Measurements from ENCODE around the gene ADCK1. TPM values are rescaled to one million over a fixed set of nuclear protein-coding genes. Genes with fewer than 3 reads are reported as not detected.

The ADCK1 gene
- 10 to 100 TPM in 1 of 4 donors, 1 to 10 TPM in 3; 5.1 to 10.2 (median 8.0) TPM for polyA plus RNA-seq
- long read RNA-seq, donor 1 = 0 reads
- long read RNA-seq, donor 2, partial matches to known transcripts = 0 of 2 reads
- long read RNA-seq, donor 2, other reads (novel, unspliced or antisense) = 0 of 2 reads
- long read RNA-seq, donor 3, partial matches to known transcripts = 0 of 2 reads
- long read RNA-seq, donor 3, other reads (novel, unspliced or antisense) = 0 of 2 reads
- long read RNA-seq, donor 4 = 0 reads
- long read RNA-seq, donor 5 = 0 reads
- long read RNA-seq, donor 6 = 0 reads
- long read RNA-seq, donor 7 = 0 reads
- long read RNA-seq, donor 8 = 0 reads
- long read RNA-seq, donor 9, partial matches to known transcripts = 0 of 2 reads
- long read RNA-seq, donor 9, other reads (novel, unspliced or antisense) = 0 of 2 reads
- long read RNA-seq, donor 10, partial matches to known transcripts = 0 of 2 reads
- long read RNA-seq, donor 10, other reads (novel, unspliced or antisense) = 0 of 2 reads

- FAIRE-seq (no peak), DNase-seq (peak; percentile 87 to 95)
- Histone ChIP-seq H3K4me1 (ENCODE audit: control insufficient read depth in 3 of 3, insufficient read depth in 2 of 3, low read depth in 1 of 3, low read length in 2 of 3) (no peaks in the 10 kb centered on the region), H3K36me3 (ENCODE audit: control insufficient read depth in 3 of 3, insufficient read depth in 2 of 3, low read depth in 1 of 3, low read length in 3 of 3) (no peaks in the 10 kb centered on the region), H3K27ac (ENCODE audit: low read depth in 1 of 3, low read length in 2 of 3) (peak within 1 kb of the TSS; percentile 42 to 84 (median 62)), H3K27me3 (ENCODE audit: control insufficient read depth in 3 of 3, insufficient read depth in 3 of 3, low read length in 3 of 3) (no peaks in the 10 kb centered on the region), H3K4me3 (ENCODE audit: low read depth in 1 of 3, low read length in 3 of 3) (peak within 1 kb of the TSS; percentile 58 to 81 (median 68)), H3K9me3 (ENCODE audit: control insufficient read depth in 2 of 2, insufficient read depth in 1 of 2, low read depth in 1 of 2, low read length in 1 of 2) (no peaks in the 10 kb centered on the region)
- WGBS, 3 donors = 0 to 1% (median 0%) methylated on average over 56 to 66 of the region's 66 CpGs
Observed at GRCh38 chr14:77799863-77800730, at the start of gene ADCK1. Gene ADCK1 (plus strand): TSS chr14:77800109. CDS start chr14:77818979, 18,870 bp downstream.

- Histone ChIP-seq H3K4me1 (ENCODE audit: control insufficient read depth in 3 of 3, insufficient read depth in 2 of 3, low read depth in 1 of 3, low read length in 2 of 3) (no peaks in the 10 kb centered on the region), H3K27ac (ENCODE audit: low read depth in 1 of 3, low read length in 2 of 3) (no peak overlapping the region), H3K4me3 (ENCODE audit: low read depth in 1 of 3, low read length in 3 of 3) (no peak overlapping the region), H3K36me3 (ENCODE audit: control insufficient read depth in 3 of 3, insufficient read depth in 2 of 3, low read depth in 1 of 3, low read length in 3 of 3) (peaks cover 15 to 35% (median 20%) of the 10 kb centered on the region in 3 donors), H3K27me3 (ENCODE audit: control insufficient read depth in 3 of 3, insufficient read depth in 3 of 3, low read length in 3 of 3) (no peaks in the 10 kb centered on the region), H3K9me3 (ENCODE audit: control insufficient read depth in 2 of 2, insufficient read depth in 1 of 2, low read depth in 1 of 2, low read length in 1 of 2) (peaks cover 0 to 2% of the 10 kb centered on the region in 2 donors)
- DNase-seq = no peak
- 96 to 100% (median 99%) methylated on average over 2 of the region's 2 CpGs for WGBS, 3 donors
- no peak for FAIRE-seq
Observed at GRCh38 chr14:77752266-77752665, 47.6 kb upstream of the ADCK1 start.

- DNase-seq (no peak), FAIRE-seq (no peak)
- Histone ChIP-seq H3K4me3 (ENCODE audit: low read depth in 1 of 3, low read length in 3 of 3) (no peak overlapping the region), H3K27me3 (ENCODE audit: control insufficient read depth in 3 of 3, insufficient read depth in 3 of 3, low read length in 3 of 3) (no peaks in the 10 kb centered on the region), H3K9me3 (ENCODE audit: control insufficient read depth in 2 of 2, insufficient read depth in 1 of 2, low read depth in 1 of 2, low read length in 1 of 2) (no peaks in the 10 kb centered on the region), H3K27ac (ENCODE audit: low read depth in 1 of 3, low read length in 2 of 3) (no peak overlapping the region), H3K4me1 (ENCODE audit: control insufficient read depth in 3 of 3, insufficient read depth in 2 of 3, low read depth in 1 of 3, low read length in 2 of 3) (no peaks in the 10 kb centered on the region), H3K36me3 (ENCODE audit: control insufficient read depth in 3 of 3, insufficient read depth in 2 of 3, low read depth in 1 of 3, low read length in 3 of 3) (peaks cover 15 to 33% (median 20%) of the 10 kb centered on the region in 3 donors)
- WGBS, 3 donors = 60 to 74% (median 62%) methylated on average over 3 of the region's 3 CpGs
Observed at GRCh38 chr14:77752799-77753516, 47.0 kb upstream of the ADCK1 start.

GRCh38 chr14:77760381-77761204, 39.3 kb upstream of the ADCK1 start, which contains the start of gene SNW1:
Gene SNW1 (minus strand): TSS chr14:77761156. CDS start chr14:77761127, 29 bp downstream.
- peak within 1 kb of the TSS; percentile 77 to 98 (median 88) for H3K27ac ChIP-seq (ENCODE audit: low read depth in 1 of 3, low read length in 2 of 3)
- H3K27me3 ChIP-seq (ENCODE audit: control insufficient read depth in 3 of 3, insufficient read depth in 3 of 3, low read length in 3 of 3) = no peaks in the 10 kb centered on the region
- peak within 1 kb of the TSS; percentile 83 to 98 (median 87) for H3K4me3 ChIP-seq (ENCODE audit: low read depth in 1 of 3, low read length in 3 of 3)
- DNase-seq (peak; percentile 96), FAIRE-seq (no peak)
- H3K4me1 ChIP-seq (ENCODE audit: control insufficient read depth in 3 of 3, insufficient read depth in 2 of 3, low read depth in 1 of 3, low read length in 2 of 3) = peaks cover 0 to 5% (median 2%) of the 10 kb centered on the region in 3 donors
- peaks cover 0 to 9% (median 3%) of the 10 kb centered on the region in 3 donors for H3K36me3 ChIP-seq (ENCODE audit: control insufficient read depth in 3 of 3, insufficient read depth in 2 of 3, low read depth in 1 of 3, low read length in 3 of 3)
- 0% methylated on average over 60 of the region's 60 CpGs for WGBS, 3 donors
- H3K9me3 ChIP-seq (ENCODE audit: control insufficient read depth in 2 of 2, insufficient read depth in 1 of 2, low read depth in 1 of 2, low read length in 1 of 2) = no peaks in the 10 kb centered on the region

GRCh38 chr14:77761205-77761931, 38.5 kb upstream of the ADCK1 start:
- peak overlapping the region; percentile 83 to 98 (median 87) for H3K4me3 ChIP-seq (ENCODE audit: low read depth in 1 of 3, low read length in 3 of 3)
- H3K4me1 ChIP-seq (ENCODE audit: control insufficient read depth in 3 of 3, insufficient read depth in 2 of 3, low read depth in 1 of 3, low read length in 2 of 3) = peaks cover 0 to 5% (median 2%) of the 10 kb centered on the region in 3 donors
- FAIRE-seq = no peak
- peak overlapping the region in 2 of 3 donors; percentile 88 to 98 for H3K27ac ChIP-seq (ENCODE audit: low read depth in 1 of 3, low read length in 2 of 3)
- 2 to 3% (median 2%) methylated on average over 24 of the region's 24 CpGs for WGBS, 3 donors
- no peaks in the 10 kb centered on the region for H3K27me3 ChIP-seq (ENCODE audit: control insufficient read depth in 3 of 3, insufficient read depth in 3 of 3, low read length in 3 of 3)
- DNase-seq = no peak
- H3K36me3 ChIP-seq (ENCODE audit: control insufficient read depth in 3 of 3, insufficient read depth in 2 of 3, low read depth in 1 of 3, low read length in 3 of 3) = peaks cover 0 to 3% (median 3%) of the 10 kb centered on the region in 3 donors
- H3K9me3 ChIP-seq (ENCODE audit: control insufficient read depth in 2 of 2, insufficient read depth in 1 of 2, low read depth in 1 of 2, low read length in 1 of 2) = no peaks in the 10 kb centered on the region

GRCh38 chr14:77763316-77763715, 36.6 kb upstream of the ADCK1 start:
- WGBS, 3 donors = 62 to 80% (median 79%) methylated on average over 1 of the region's 1 CpG
- no peak for FAIRE-seq
- H3K27me3 ChIP-seq (ENCODE audit: control insufficient read depth in 3 of 3, insufficient read depth in 3 of 3, low read length in 3 of 3) = no peaks in the 10 kb centered on the region

GRCh38 chr14:77763978-77764377, 35.9 kb upstream of the ADCK1 start:
- H3K9me3 ChIP-seq (ENCODE audit: control insufficient read depth in 2 of 2, insufficient read depth in 1 of 2, low read depth in 1 of 2, low read length in 1 of 2) = no peaks in the 10 kb centered on the region
- no peak overlapping the region for H3K27ac ChIP-seq (ENCODE audit: low read depth in 1 of 3, low read length in 2 of 3)
- H3K27me3 ChIP-seq (ENCODE audit: control insufficient read depth in 3 of 3, insufficient read depth in 3 of 3, low read length in 3 of 3) = no peaks in the 10 kb centered on the region
- FAIRE-seq (no peak), DNase-seq (no peak)
- H3K4me3 ChIP-seq (ENCODE audit: low read depth in 1 of 3, low read length in 3 of 3) = no peak overlapping the region
- H3K36me3 ChIP-seq (ENCODE audit: control insufficient read depth in 3 of 3, insufficient read depth in 2 of 3, low read depth in 1 of 3, low read length in 3 of 3) = no peaks in the 10 kb centered on the region
- peaks cover 0 to 5% (median 2%) of the 10 kb centered on the region in 3 donors for H3K4me1 ChIP-seq (ENCODE audit: control insufficient read depth in 3 of 3, insufficient read depth in 2 of 3, low read depth in 1 of 3, low read length in 2 of 3)
- 65 to 86% (median 74%) methylated on average over 3 of the region's 3 CpGs for WGBS, 3 donors

More at GRCh38 chr14:77763316-77763715, 36.6 kb upstream of the ADCK1 start:
- no peaks in the 10 kb centered on the region for H3K36me3 ChIP-seq (ENCODE audit: control insufficient read depth in 3 of 3, insufficient read depth in 2 of 3, low read depth in 1 of 3, low read length in 3 of 3)
- H3K4me3 ChIP-seq (ENCODE audit: low read depth in 1 of 3, low read length in 3 of 3) = no peak overlapping the region
- DNase-seq = no peak
- peaks cover 0 to 5% (median 2%) of the 10 kb centered on the region in 3 donors for H3K4me1 ChIP-seq (ENCODE audit: control insufficient read depth in 3 of 3, insufficient read depth in 2 of 3, low read depth in 1 of 3, low read length in 2 of 3)
- no peak overlapping the region for H3K27ac ChIP-seq (ENCODE audit: low read depth in 1 of 3, low read length in 2 of 3)
- H3K9me3 ChIP-seq (ENCODE audit: control insufficient read depth in 2 of 2, insufficient read depth in 1 of 2, low read depth in 1 of 2, low read length in 1 of 2) = no peaks in the 10 kb centered on the region

Data from small intestine (tissue), 16 donors.